ENCODE data around the gene CALML4.

- TF ChIP-seq POLR2A (IDR thresholded peaks at IDR 0.05): no peak
- TF ChIP-seq, protein P1, sequence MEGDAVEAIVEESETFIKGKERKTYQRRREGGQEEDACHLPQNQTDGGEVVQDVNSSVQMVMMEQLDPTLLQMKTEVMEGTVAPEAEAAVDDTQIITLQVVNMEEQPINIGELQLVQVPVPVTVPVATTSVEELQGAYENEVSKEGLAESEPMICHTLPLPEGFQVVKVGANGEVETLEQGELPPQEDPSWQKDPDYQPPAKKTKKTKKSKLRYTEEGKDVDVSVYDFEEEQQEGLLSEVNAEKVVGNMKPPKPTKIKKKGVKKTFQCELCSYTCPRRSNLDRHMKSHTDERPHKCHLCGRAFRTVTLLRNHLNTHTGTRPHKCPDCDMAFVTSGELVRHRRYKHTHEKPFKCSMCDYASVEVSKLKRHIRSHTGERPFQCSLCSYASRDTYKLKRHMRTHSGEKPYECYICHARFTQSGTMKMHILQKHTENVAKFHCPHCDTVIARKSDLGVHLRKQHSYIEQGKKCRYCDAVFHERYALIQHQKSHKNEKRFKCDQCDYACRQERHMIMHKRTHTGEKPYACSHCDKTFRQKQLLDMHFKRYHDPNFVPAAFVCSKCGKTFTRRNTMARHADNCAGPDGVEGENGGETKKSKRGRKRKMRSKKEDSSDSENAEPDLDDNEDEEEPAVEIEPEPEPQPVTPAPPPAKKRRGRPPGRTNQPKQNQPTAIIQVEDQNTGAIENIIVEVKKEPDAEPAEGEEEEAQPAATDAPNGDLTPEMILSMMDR (IDR thresholded peaks at IDR 0.05): no peak
These were observed 20.3 kb downstream of the CALML4 start for GRCh38 chr15:68184616-68185480.

All from body of pancreas (tissue), 4 donors.